Measurements from ENCODE around the gene KIF26B. TPM values are rescaled to one million over a fixed set of nuclear protein-coding genes. Genes with fewer than 3 reads are reported as not detected.

Gene KIF26B
- total and polyA plus RNA-seq, 2 of the 4 experiments (the other 2 are of a cell fraction), result 0.53 to 0.54 TPM

DNA sequence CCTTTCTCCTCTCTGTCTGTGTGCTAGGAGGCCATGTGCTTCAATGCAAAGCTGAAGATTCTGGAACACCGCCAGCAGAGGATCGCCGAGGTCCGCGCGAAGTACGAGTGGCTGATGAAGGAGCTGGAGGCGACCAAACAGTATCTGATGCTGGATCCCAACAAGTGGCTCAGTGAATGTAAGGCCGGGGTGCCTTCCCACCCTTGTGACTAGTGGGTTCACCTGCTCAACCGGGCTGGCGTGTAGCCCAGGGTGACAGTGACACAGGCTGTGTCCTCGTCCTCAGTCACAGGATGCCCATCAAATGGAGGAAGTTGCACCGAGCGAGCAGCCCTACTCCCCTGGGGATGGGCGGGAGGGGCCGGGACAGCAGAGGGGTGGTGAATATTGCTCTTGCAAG lies 544.1 kb downstream of the KIF26B start:
- Histone ChIP-seq H3K18ac (ENCODE audit: low read depth, low read length) (no peak overlapping the region), H3K9me3 (ENCODE audit: control insufficient read depth, insufficient read depth, low read length) (peaks cover 6% of the 10 kb centered on the region), H2BK15ac (ENCODE audit: low read depth, low read length) (no peak overlapping the region), H3K27me3 (ENCODE audit: control insufficient read depth, insufficient read depth, low read length) (no peaks in the 10 kb centered on the region), H3K27ac (ENCODE audit: insufficient read depth, low read length) (no peak overlapping the region), H3K4ac (ENCODE audit: low read depth, low read length) (no peak overlapping the region), H2AFZ (replicated peaks; ENCODE audit: low read length, poor library complexity) (no peak overlapping the region), H2AK5ac (ENCODE audit: low read depth, low read length) (no peak overlapping the region), H3K4me1 (ENCODE audit: control insufficient read depth, insufficient read depth, low read length) (no peaks in the 10 kb centered on the region), H3K9me1 (ENCODE audit: insufficient read depth, low read length) (no peaks in the 10 kb centered on the region; the same call in 1 of the 2 replicates), H3K4me2 (ENCODE audit: low read depth, low read length) (no peak overlapping the region), H2BK120ac (ENCODE audit: low read depth, low read length) (no peak overlapping the region), H3K56ac (ENCODE audit: extremely low read depth, insufficient read depth, low read length) (no peak overlapping the region), H3K14ac (replicated peaks; ENCODE audit: low read depth, low read length) (no peak overlapping the region), H2AK9ac (replicated peaks; ENCODE audit: low read depth, low read length, poor library complexity) (no peak overlapping the region), H4K8ac (ENCODE audit: low read depth in 2 of 2, low read length in 2 of 2) (no peak overlapping the region), H3K4me3 (ENCODE audit: insufficient read depth, low read depth, low read length) (no peak overlapping the region), H3K36me3 (ENCODE audit: control insufficient read depth, insufficient read depth, low read length) (peaks cover 7% of the 10 kb centered on the region), H2BK20ac (ENCODE audit: low read depth, low read length) (no peak overlapping the region), H3K23ac (ENCODE audit: low read depth, low read length) (no peak overlapping the region), H4K91ac (ENCODE audit: insufficient read depth, low read depth, low read length) (no peak overlapping the region), H2BK5ac (ENCODE audit: low read depth, low read length, poor library complexity, severe bottlenecking) (no peak overlapping the region), H3K79me1 (ENCODE audit: low read depth in 1 of 2, low read length in 2 of 2) (no peaks in the 10 kb centered on the region), H4K20me1 (ENCODE audit: insufficient read depth, low read length) (no peaks in the 10 kb centered on the region), H4K5ac (ENCODE audit: low read depth, low read length) (no peak overlapping the region), H3K9ac (ENCODE audit: low read depth, low read length) (no peak overlapping the region)
- BruUV-seq (replicated peaks), result no TSS peak
- POLR2A ChIA-PET (ENCODE audit: unreplicated experiment), result no interaction called here
- intact Hi-C loops (cut with micrococcal nuclease), result no loop called here
- TF ChIP-seq, protein P1, sequence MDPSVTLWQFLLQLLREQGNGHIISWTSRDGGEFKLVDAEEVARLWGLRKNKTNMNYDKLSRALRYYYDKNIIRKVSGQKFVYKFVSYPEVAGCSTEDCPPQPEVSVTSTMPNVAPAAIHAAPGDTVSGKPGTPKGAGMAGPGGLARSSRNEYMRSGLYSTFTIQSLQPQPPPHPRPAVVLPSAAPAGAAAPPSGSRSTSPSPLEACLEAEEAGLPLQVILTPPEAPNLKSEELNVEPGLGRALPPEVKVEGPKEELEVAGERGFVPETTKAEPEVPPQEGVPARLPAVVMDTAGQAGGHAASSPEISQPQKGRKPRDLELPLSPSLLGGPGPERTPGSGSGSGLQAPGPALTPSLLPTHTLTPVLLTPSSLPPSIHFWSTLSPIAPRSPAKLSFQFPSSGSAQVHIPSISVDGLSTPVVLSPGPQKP (IDR thresholded peaks at IDR 0.05; ENCODE audit: borderline replicate concordance, low read depth, low read length), result no peak
- TF ChIP-seq, protein P2, sequence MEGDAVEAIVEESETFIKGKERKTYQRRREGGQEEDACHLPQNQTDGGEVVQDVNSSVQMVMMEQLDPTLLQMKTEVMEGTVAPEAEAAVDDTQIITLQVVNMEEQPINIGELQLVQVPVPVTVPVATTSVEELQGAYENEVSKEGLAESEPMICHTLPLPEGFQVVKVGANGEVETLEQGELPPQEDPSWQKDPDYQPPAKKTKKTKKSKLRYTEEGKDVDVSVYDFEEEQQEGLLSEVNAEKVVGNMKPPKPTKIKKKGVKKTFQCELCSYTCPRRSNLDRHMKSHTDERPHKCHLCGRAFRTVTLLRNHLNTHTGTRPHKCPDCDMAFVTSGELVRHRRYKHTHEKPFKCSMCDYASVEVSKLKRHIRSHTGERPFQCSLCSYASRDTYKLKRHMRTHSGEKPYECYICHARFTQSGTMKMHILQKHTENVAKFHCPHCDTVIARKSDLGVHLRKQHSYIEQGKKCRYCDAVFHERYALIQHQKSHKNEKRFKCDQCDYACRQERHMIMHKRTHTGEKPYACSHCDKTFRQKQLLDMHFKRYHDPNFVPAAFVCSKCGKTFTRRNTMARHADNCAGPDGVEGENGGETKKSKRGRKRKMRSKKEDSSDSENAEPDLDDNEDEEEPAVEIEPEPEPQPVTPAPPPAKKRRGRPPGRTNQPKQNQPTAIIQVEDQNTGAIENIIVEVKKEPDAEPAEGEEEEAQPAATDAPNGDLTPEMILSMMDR (conservative IDR thresholded peaks at IDR 0.05; ENCODE audit: low read depth, low read length), result no peak
- TF ChIP-seq, protein P3, sequence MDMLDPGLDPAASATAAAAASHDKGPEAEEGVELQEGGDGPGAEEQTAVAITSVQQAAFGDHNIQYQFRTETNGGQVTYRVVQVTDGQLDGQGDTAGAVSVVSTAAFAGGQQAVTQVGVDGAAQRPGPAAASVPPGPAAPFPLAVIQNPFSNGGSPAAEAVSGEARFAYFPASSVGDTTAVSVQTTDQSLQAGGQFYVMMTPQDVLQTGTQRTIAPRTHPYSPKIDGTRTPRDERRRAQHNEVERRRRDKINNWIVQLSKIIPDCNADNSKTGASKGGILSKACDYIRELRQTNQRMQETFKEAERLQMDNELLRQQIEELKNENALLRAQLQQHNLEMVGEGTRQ (IDR thresholded peaks at IDR 0.05; ENCODE audit: low read depth, low read length), result no peak
- TF ChIP-seq CEBPB (IDR thresholded peaks at IDR 0.05; ENCODE audit: low read depth, low read length) (no peak), MXI1 (IDR thresholded peaks at IDR 0.05; ENCODE audit: borderline replicate concordance, low read depth, low read length) (no peak), BHLHE40 (IDR thresholded peaks at IDR 0.05; ENCODE audit: low read depth, low read length) (no peak), SMC3 (IDR thresholded peaks at IDR 0.05; ENCODE audit: low read depth, low read length) (no peak), NFE2L2 (IDR thresholded peaks at IDR 0.05; ENCODE audit: low read depth, low read length) (no peak), CHD1 (IDR thresholded peaks at IDR 0.05; ENCODE audit: low read depth, low read length) (no peak), RAD21 (IDR thresholded peaks at IDR 0.05; ENCODE audit: low read length) (no peak), RFX5 (IDR thresholded peaks at IDR 0.05; ENCODE audit: low read depth, low read length) (no peak), MAZ (IDR thresholded peaks at IDR 0.05; ENCODE audit: borderline replicate concordance, low read depth, low read length) (no peak), MAFK (IDR thresholded peaks at IDR 0.05; ENCODE audit: low read depth, low read length) (no peak)
- DNase-seq (no peak), ATAC-seq (ENCODE audit: low read depth) (no peak)
- dilution Hi-C loops (cut with HindIII; ENCODE audit: low sequenced_read_pairs, unreplicated experiment), result no loop called here
- WGBS, 2 experiments (ENCODE audit: extremely low coverage in 2 of 2, insufficient read length in 1 of 2), result 86% methylated on average over 9 of the region's 16 CpGs; no CpG with 5 or more reads in 1 of the 2 experiments
- in situ Hi-C loops (cut with MboI; ENCODE audit: low sequenced_read_pairs), result no loop called here
- CTCF ChIA-PET, result no interaction called here

Data from IMR-90 (cell line).